B cell (primary cell): ENCODE results near the gene PPP1R13B. TPM values are rescaled to one million over a fixed set of nuclear protein-coding genes. Genes with fewer than 3 reads are reported as not detected.

Experiments used
- ATAC-seq: fragments of 200-7000 bp; cut with Tn5 transposase; one replicate; pipeline ENCODE4 v1.10.0; 2021; ENCODE audit warnings: low read depth, mild to moderate bottlenecking, moderate number of reproducible peaks, moderate library complexity
- CTCF ChIA-PET: fragments of 350-600 bp; sonication (Branson Sonifier 250); formaldehyde crosslinking; loops from one replicate; lab custom pipeline; 2021; ENCODE audit warnings: antibody characterized with exemption, inconsistent platforms; lab: Charles Lee
- POLR2A ChIA-PET: fragments of 350-600 bp; sonication (Branson Sonifier 250); formaldehyde crosslinking; loops from one replicate; lab custom pipeline; 2021; ENCODE audit warnings: antibody characterized with exemption; lab: Charles Lee
- DNase-seq: peaks from one replicate; pipeline ENCODE4 v3.0.0; 2013
- H2AFZ ChIP-seq: 2 replicates; pipeline ENCODE4 v1.6.1; 2012; ENCODE audit warnings: mild to moderate bottlenecking, low read depth, low read length; ENCODE audit not compliant: insufficient read depth, poor library complexity, severe bottlenecking
- H3K27ac ChIP-seq, 2 donors: 1 replicate in 1 of 2; 2 replicates in 1 of 2; pipeline ENCODE4 v1.5.1; 2012 to 2013; ENCODE audit warnings: low read length in 2 of 2, mild to moderate bottlenecking in 2 of 2, moderate library complexity in 1 of 2
- H3K27me3 ChIP-seq, 4 experiments: fragments of 200-600 bp in 1 of 4; sonication (generic) in 1 of 4; replicated peaks in 1 of 4; 1 replicate in 2 of 4; 2 replicates in 2 of 4; pipeline versions ENCODE4 v1.6.1 to v1.7.0; 2013 to 2016; ENCODE audit warnings: low read length in 3 of 4, mild to moderate bottlenecking in 2 of 4, mixed read lengths in 1 of 4, moderate library complexity in 1 of 4; ENCODE audit not compliant: insufficient read depth in 4 of 4, control insufficient read depth in 3 of 4; ENCODE audit errors: control extremely low read depth in 1 of 4
- H3K36me3 ChIP-seq, 2 experiments: replicated peaks in 1 of 2; 1 replicate in 1 of 2; 2 replicates in 1 of 2; pipeline versions ENCODE4 v1.6.1 to v1.7.1; 2013; ENCODE audit warnings: low read length in 1 of 2; ENCODE audit not compliant: insufficient read depth in 2 of 2, control insufficient read depth in 1 of 2; ENCODE audit errors: control extremely low read depth in 1 of 2, extremely low read depth in 1 of 2
- H3K4me1 ChIP-seq, 2 donors: fragments of 200-600 bp in 1 of 2; sonication (generic) in 1 of 2; 1 replicate in 1 of 2; 2 replicates in 1 of 2; pipeline versions ENCODE4 v1.5.1 to v1.6.1; 2013 to 2017; ENCODE audit warnings: low read length in 2 of 2; ENCODE audit not compliant: control insufficient read depth in 2 of 2, insufficient read depth in 2 of 2
- H3K4me2 ChIP-seq: replicated peaks from 2 replicates; pipeline ENCODE3; 2012; ENCODE audit warnings: mild to moderate bottlenecking, low read depth, low read length; ENCODE audit not compliant: poor library complexity, severe bottlenecking
- H3K4me3 ChIP-seq, 5 experiments: fragments of 200-600 bp in 1 of 5; sonication (generic) in 1 of 5; 1 replicate in 3 of 5; 2 replicates in 2 of 5; pipeline versions ENCODE4 v1.5.1 to v1.7.0; 2011 to 2016; ENCODE audit warnings: low read length in 4 of 5, mild to moderate bottlenecking in 4 of 5, low read depth in 2 of 5, control low read depth in 1 of 5, moderate library complexity in 1 of 5; ENCODE audit not compliant: insufficient read depth in 1 of 5; ENCODE audit errors: control extremely low read depth in 1 of 5, extremely low read depth in 1 of 5
- H3K79me2 ChIP-seq: fragments of 200-600 bp; sonication (generic); one replicate; pipeline ENCODE4 v1.6.0; 2016; ENCODE audit warnings: low read length; ENCODE audit not compliant: control insufficient read depth, insufficient read depth
- H3K9ac ChIP-seq: fragments of 200-600 bp; sonication (generic); 2 replicates; pipeline ENCODE4 v1.6.1; 2017; ENCODE audit warnings: mild to moderate bottlenecking, low read length, moderate library complexity
- H3K9me3 ChIP-seq, 3 donors: one replicate each; pipeline versions ENCODE4 v1.6.1 to v1.7.1; 2013; ENCODE audit warnings: low read length in 2 of 3; ENCODE audit not compliant: control insufficient read depth in 2 of 3, insufficient read depth in 1 of 3; ENCODE audit errors: control extremely low read depth in 1 of 3
- H4K20me1 ChIP-seq: 2 replicates; pipeline ENCODE4 v1.6.0; 2012; ENCODE audit warnings: mild to moderate bottlenecking, low read length; ENCODE audit not compliant: insufficient read depth, control insufficient read depth, poor library complexity, severe bottlenecking
- H3K27ac Mint-ChIP-seq: one replicate; pipeline ENCODE4 v1.8.0; 2021; ENCODE audit warnings: mixed read lengths
- H3K27me3 Mint-ChIP-seq: one replicate; pipeline ENCODE4 v1.8.0; 2021; ENCODE audit warnings: mixed read lengths
- H3K4me1 Mint-ChIP-seq: one replicate; pipeline ENCODE4 v1.8.0; 2021; ENCODE audit warnings: mixed read lengths
- H3K4me3 Mint-ChIP-seq: one replicate; pipeline ENCODE4 v1.8.0; 2021; ENCODE audit warnings: mixed read lengths
- H3K9me3 Mint-ChIP-seq: one replicate; pipeline ENCODE4 v1.8.0; 2022; ENCODE audit warnings: mixed read lengths; ENCODE audit not compliant: insufficient read depth
- CTCF ChIP-seq: fragments of 200-600 bp; IDR thresholded peaks from one replicate; pipeline ENCODE4 v1.8.0; 2022; ENCODE audit warnings: antibody characterized with exemption, mild to moderate bottlenecking
- EZH2 ChIP-seq: IDR thresholded peaks from 2 replicates; pipeline ENCODE4 v1.6.1; 2012; ENCODE audit warnings: borderline replicate concordance, low read depth, mild to moderate bottlenecking, moderate library complexity, low read length; ENCODE audit not compliant: insufficient read depth, poor library complexity, severe bottlenecking
- WGBS: methylation state at CpG from one replicate; pipeline ENCODE4 v1.1.5; 2013; ENCODE audit warnings: missing lambda C conversion rate; ENCODE audit not compliant: insufficient coverage; 5-methylcytosine and 5-hydroxymethylcytosine counted together
- intact Hi-C: fragments of 100-400 bp; cut with micrococcal nuclease; formaldehyde crosslinking; loops from one replicate; pipeline ENCODE4 v1.10.0; 2022
- polyA plus RNA-seq: library from polyadenylated mRNA; depleted of rRNA; stranded (reverse); fragments of >200 nt; gene quantifications from 2 replicates; pipeline ENCODE4 v1.2.3, GENCODE V29; 2012
- total RNA-seq, 2 donors: library from RNA; stranded (reverse); fragments of 120-200 nt in 1 of 2; gene quantifications; 1 replicate in 1 of 2; 2 replicates in 1 of 2; pipeline versions ENCODE4 v1.2.3 to v1.2.4, GENCODE V29; 2013 to 2022

The PPP1R13B gene
- total and polyA plus RNA-seq, 2 donors (not counting 1 experiment from before 2014, with no cell fraction given): 10.1 to 27.7 TPM

GRCh38 chr14:103698380-103699260, 148.8 kb downstream of the PPP1R13B start:
- Histone ChIP-seq H2AFZ (no peak overlapping the region), H3K27ac (peak overlapping the region; percentile 3 to 38), H3K9ac (no peak overlapping the region), H4K20me1 (peaks cover 50% of the 10 kb centered on the region), H3K36me3 (peaks cover 0 to 48% of the 10 kb centered on the region in 2 experiments), H3K4me1 (peaks cover 57 to 60% of the 10 kb centered on the region in 2 donors), H3K9me3 (no peaks in the 10 kb centered on the region), H3K27me3 (no peaks in the 10 kb centered on the region), H3K79me2 (peaks cover 11% of the 10 kb centered on the region), H3K4me3 (no peak overlapping the region), H3K4me2 (peak overlapping the region; percentile 51)
- H3K4me1 Mint-ChIP-seq: peaks cover 67% of the 10 kb centered on the region
- H3K27ac Mint-ChIP-seq: peak overlapping the region; percentile 41
- 76% methylated on average over 32 of the region's 33 CpGs for WGBS
- no peak for TF ChIP-seq CTCF
- no peak for TF ChIP-seq EZH2
- H3K9me3 Mint-ChIP-seq: no peaks in the 10 kb centered on the region
- no peaks in the 10 kb centered on the region for H3K27me3 Mint-ChIP-seq
- intact Hi-C loops: loop anchor here (5.0 kb wide), 1 partner anchor 71 kb away; the partner anchor contains the start of gene KLC1
- peak overlapping the region; percentile 13 for H3K4me3 Mint-ChIP-seq
- peak; percentile 65 for DNase-seq
- peak; percentile 61 for ATAC-seq
- ChIA-PET POLR2A (interaction anchor here (0.5 kb wide), 1 partner anchor 12 kb away, joined by 3 read pairs; no protein-coding TSS in a partner anchor), CTCF (no interaction called here)
